GM12878 (cell line): ENCODE results near the gene FERMT3. TPM values are rescaled to one million over a fixed set of nuclear protein-coding genes. Genes with fewer than 3 reads are reported as not detected.

ENCODE experiments used
- BHLHE40 ChIP-seq, 2 experiments: fragments of 450-650 bp in 1 of 2; IDR thresholded peaks; 2 replicates each; pipeline ENCODE4 v1.6.1; 2011 to 2017; ENCODE audit warnings: low read depth in 2 of 2, borderline replicate concordance in 1 of 2, improper control_type of control experiment in 1 of 2, low read length in 1 of 2, mild to moderate bottlenecking in 1 of 2
- CREB1 ChIP-seq: IDR thresholded peaks from 2 replicates; pipeline ENCODE4 v1.6.1; 2012; ENCODE audit warnings: low read depth, mild to moderate bottlenecking, inconsistent platforms
- DPF2 ChIP-seq: fragments of 450-650 bp; IDR thresholded peaks from 2 replicates; pipeline ENCODE4 v1.6.1; 2017; ENCODE audit warnings: mild to moderate bottlenecking
- HDGF ChIP-seq: fragments of 450-650 bp; IDR thresholded peaks from 2 replicates; pipeline ENCODE4 v1.6.1; 2016; ENCODE audit warnings: antibody characterized with exemption
- IKZF1 ChIP-seq: fragments of 450-650 bp; conservative IDR thresholded peaks from 2 replicates; pipeline ENCODE4 v1.6.1; 2017; ENCODE audit warnings: antibody characterized with exemption, mild to moderate bottlenecking
- IKZF2 ChIP-seq, 2 experiments: fragments of 450-650 bp; IDR thresholded peaks; 2 replicates each; pipeline ENCODE4 v1.6.1; 2017; ENCODE audit warnings: mild to moderate bottlenecking in 2 of 2, moderate library complexity in 2 of 2
- MTA3 ChIP-seq: IDR thresholded peaks from 2 replicates; pipeline ENCODE4 v1.6.1; 2012; ENCODE audit warnings: low read length, inconsistent platforms, borderline replicate concordance
- PBX3 ChIP-seq: IDR thresholded peaks from 2 replicates; pipeline ENCODE4 v1.6.1; 2011; ENCODE audit warnings: mild to moderate bottlenecking, low read depth, low read length, moderate library complexity; ENCODE audit not compliant: insufficient replicate concordance
- POLR2AphosphoS5 ChIP-seq: IDR thresholded peaks from 2 replicates; pipeline ENCODE4 v1.6.1; 2011; ENCODE audit warnings: mild to moderate bottlenecking, low read length, inconsistent platforms
- RELB ChIP-seq: fragments of 450-650 bp; IDR thresholded peaks from 2 replicates; pipeline ENCODE4 v1.6.1; 2017; ENCODE audit warnings: low read depth, mild to moderate bottlenecking, moderate library complexity
- RFX5 ChIP-seq: IDR thresholded peaks from 2 replicates; pipeline ENCODE4 v1.6.1; 2011; ENCODE audit warnings: low read depth, low read length, improper control_type of control experiment
- SMAD5 ChIP-seq: IDR thresholded peaks from 2 replicates; pipeline ENCODE4 v1.6.1; 2016; ENCODE audit warnings: antibody characterized with exemption, low read depth
- SMARCA5 ChIP-seq: fragments of 450-650 bp; IDR thresholded peaks from 2 replicates; pipeline ENCODE4 v1.6.1; 2017; ENCODE audit warnings: mild to moderate bottlenecking
- SMC3 ChIP-seq: IDR thresholded peaks from 2 replicates; pipeline ENCODE4 v1.6.1; 2011; ENCODE audit warnings: low read length, improper control_type of control experiment, borderline replicate concordance
- polyA plus RNA-seq, 11 experiments: library from polyadenylated mRNA; depleted of rRNA in 4 of 11; unstranded in 6 of 11; stranded (reverse) in 5 of 11; fragments of >200 nt; fragmentation: Nextera tagmentation in 4 of 11; fragmentation: Illumina TruSeq in 1 of 11; extraction: Ambion mirVana in 4 of 11; extraction: Trizol in 1 of 11; gene quantifications; 1 replicate in 1 of 11; 2 replicates in 10 of 11; pipeline versions ENCODE4 v1.2.1 to v1.2.3, GENCODE V29; 2011 to 2016; ENCODE audit warnings: inconsistent platforms in 2 of 11, missing spikeins in 2 of 11, low read depth in 1 of 11
- total RNA-seq, 4 experiments: library from RNA; depleted of rRNA in 3 of 4; stranded (reverse); fragments of >200 nt in 3 of 4; fragmentation: Illumina TruSeq in 1 of 4; extraction: Trizol in 1 of 4; gene quantifications; 2 replicates each; pipeline versions ENCODE4 v1.2.1 to v1.2.3, GENCODE V29; 2013 to 2021

The FERMT3 gene
- total and polyA plus RNA-seq, 10 of the 15 experiments (the other 5 are each of a cell fraction or from before 2014, with no cell fraction given) = 2.0 to 211 (median 114) TPM

GRCh38 chr11:64206457-64207255 is at the start of gene FERMT3 (continued):
- TF ChIP-seq BHLHE40 (IDR thresholded peaks at IDR 0.05; ENCODE audit: borderline replicate concordance in 1 of 2, low read depth in 2 of 2, low read length in 1 of 2) = peak; percentile 72 to 86; a peak in 3 of 4 replicates
- TF ChIP-seq POLR2AphosphoS5 = peak; percentile 49
- 0 out of 2 replicates have a peak, but pooled peaks have one; percentile 13 for TF ChIP-seq DPF2
- peak; percentile 53 to 57 for TF ChIP-seq IKZF2 (IDR thresholded peaks at IDR 0.05)
- TF ChIP-seq SMAD5 = peak; percentile 43; the same call in 1 of the 2 replicates
- 0 out of 2 replicates have a peak, but pooled peaks have one; percentile 39 for TF ChIP-seq CREB1
- TF ChIP-seq SMC3 = no peak
- 0 out of 2 replicates have a peak, but pooled peaks have one; percentile 68 for TF ChIP-seq MTA3
- TF ChIP-seq SMARCA5 = 0 out of 2 replicates have a peak, but pooled peaks have one; percentile 29
- TF ChIP-seq PBX3 = no peak
- peak; percentile 60 for TF ChIP-seq IKZF1
- TF ChIP-seq HDGF = peak; percentile 17; the same call in 1 of the 2 replicates
- TF ChIP-seq RELB = peak; percentile 34; the same call in 1 of the 2 replicates
- TF ChIP-seq RFX5 = peak; percentile 16; the same call in 1 of the 2 replicates
